NB4 (cell line): Measurements from ENCODE around the gene UBE2K.

Source experiments
- CTCF ChIP-seq: IDR thresholded peaks from one replicate; pipeline ENCODE4 v1.5.1; 2012; ENCODE audit warnings: low read depth, low read length
- MYC ChIP-seq: IDR thresholded peaks from 2 replicates; pipeline ENCODE4 v1.6.1; 2011; ENCODE audit warnings: low read depth, low read length
- POLR2A ChIP-seq: IDR thresholded peaks from 2 replicates; pipeline ENCODE4 v1.6.1; 2011; ENCODE audit warnings: mild to moderate bottlenecking; ENCODE audit not compliant: insufficient read length; ENCODE audit errors: extremely low read depth

- no peak for TF ChIP-seq CTCF
- TF ChIP-seq POLR2A = no peak
- no peak for TF ChIP-seq MYC
Observed at GRCh38 chr4:39823191-39823590, 125.3 kb downstream of the UBE2K start.
